GM13976 (cell line): ENCODE results near the gene F10.

Source experiments
- DNase-seq: peaks from one replicate; pipeline ENCODE4 v3.0.0; 2012; ENCODE audit warnings: low spot score
- in situ Hi-C: fragments of 300-500 bp; cut with MboI; formaldehyde crosslinking; loops from one replicate; pipeline ENCODE4 v1.12.0; 2022; ENCODE audit warnings: low sequenced_read_pairs, mixed read lengths, inconsistent platforms; ENCODE audit not compliant: unreplicated experiment
- TF ChIP-seq, protein P1 (sequence below): IDR thresholded peaks from 2 replicates; pipeline ENCODE4 v1.5.1; 2012; ENCODE audit warnings: borderline replicate concordance, mild to moderate bottlenecking; ENCODE audit not compliant: insufficient read depth; ENCODE audit errors: extremely low read depth, missing control alignments, control extremely low read depth

The F10 gene

DNA sequence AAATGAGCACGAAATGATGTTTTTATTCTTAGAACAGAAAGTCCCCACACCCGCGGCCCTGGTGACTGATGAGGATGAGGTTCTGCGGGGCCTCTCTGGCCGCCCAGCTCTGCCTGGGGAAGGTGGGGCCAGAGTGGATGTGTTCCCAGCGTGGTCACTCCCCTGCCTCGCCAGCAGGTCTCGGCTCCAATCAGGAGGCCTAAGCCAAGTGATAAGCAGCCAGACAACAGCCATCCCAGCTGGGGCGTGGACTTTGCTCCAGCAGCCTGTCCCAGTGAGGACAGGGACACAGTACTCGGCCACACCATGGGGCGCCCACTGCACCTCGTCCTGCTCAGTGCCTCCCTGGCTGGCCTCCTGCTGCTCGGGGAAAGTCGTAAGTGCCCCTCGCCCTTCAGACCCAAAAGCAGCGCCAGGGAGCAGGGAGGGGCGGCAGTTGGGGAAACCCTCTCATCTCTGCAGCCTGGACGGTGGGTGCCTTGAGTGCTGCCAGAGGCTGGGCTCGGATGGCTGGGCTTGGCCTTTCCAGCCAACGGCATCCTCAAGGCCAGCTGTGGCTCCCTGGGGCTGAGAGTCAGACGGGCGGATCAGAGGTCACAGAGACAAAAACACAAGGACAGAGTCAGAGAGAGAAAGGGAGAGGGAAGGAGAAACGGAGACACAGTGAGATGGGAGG, at the start of gene F10:
TSS of gene F10 (plus strand) at position 250 of the 676 bp plus-strand sequence. CDS start at position 307, 57 bp downstream.
- DNase-seq: no peak
- TF ChIP-seq, protein P1, sequence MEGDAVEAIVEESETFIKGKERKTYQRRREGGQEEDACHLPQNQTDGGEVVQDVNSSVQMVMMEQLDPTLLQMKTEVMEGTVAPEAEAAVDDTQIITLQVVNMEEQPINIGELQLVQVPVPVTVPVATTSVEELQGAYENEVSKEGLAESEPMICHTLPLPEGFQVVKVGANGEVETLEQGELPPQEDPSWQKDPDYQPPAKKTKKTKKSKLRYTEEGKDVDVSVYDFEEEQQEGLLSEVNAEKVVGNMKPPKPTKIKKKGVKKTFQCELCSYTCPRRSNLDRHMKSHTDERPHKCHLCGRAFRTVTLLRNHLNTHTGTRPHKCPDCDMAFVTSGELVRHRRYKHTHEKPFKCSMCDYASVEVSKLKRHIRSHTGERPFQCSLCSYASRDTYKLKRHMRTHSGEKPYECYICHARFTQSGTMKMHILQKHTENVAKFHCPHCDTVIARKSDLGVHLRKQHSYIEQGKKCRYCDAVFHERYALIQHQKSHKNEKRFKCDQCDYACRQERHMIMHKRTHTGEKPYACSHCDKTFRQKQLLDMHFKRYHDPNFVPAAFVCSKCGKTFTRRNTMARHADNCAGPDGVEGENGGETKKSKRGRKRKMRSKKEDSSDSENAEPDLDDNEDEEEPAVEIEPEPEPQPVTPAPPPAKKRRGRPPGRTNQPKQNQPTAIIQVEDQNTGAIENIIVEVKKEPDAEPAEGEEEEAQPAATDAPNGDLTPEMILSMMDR: no peak
- in situ Hi-C loops: no loop called here

DNA sequence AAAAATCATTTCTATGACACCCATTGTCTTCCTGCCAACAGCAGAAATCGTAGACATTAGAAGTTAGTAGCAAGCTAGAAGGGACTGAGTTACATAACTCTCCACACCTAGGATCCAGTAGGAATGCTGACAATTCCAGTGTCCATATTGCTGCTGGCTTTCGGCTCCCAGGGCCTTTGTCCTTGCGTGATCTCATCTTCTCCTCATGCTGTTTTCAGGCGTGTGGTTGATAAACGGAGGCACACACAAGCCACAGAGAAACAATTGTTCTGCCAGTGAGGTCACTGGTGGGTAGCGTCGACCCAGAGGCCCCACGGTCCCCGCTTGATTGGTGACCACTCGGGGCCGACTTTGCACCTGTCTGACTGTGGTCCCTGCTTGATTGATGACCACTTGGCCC, 48.7 kb upstream of the F10 start:
- TF ChIP-seq, protein P1: no peak

DNA sequence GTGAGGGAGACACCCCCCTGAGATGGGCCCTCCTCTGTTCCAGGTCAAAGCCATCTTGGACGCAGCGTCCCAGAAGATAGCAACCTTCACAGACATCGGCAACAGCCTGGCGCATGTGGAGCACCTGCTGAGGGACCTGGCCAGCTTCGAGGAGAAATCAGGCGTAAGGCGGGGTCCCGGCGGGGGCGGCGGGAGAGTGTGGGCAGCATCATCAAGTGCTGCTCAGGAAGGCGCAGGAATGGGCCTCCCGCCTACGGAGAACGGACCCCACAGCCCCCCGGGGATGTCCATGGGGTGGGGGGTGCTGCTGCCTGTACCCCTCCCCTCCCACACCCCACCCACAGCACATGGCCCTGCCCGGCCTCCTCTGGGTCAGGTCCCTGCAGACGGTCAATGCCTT, 48.2 kb upstream of the F10 start:
- TF ChIP-seq, protein P1: no peak
- no peak for DNase-seq
- in situ Hi-C loops: no loop called here

More for the DNA sequence above, 48.7 kb upstream of the F10 start:
- no peak for DNase-seq
- in situ Hi-C loops: no loop called here

DNA sequence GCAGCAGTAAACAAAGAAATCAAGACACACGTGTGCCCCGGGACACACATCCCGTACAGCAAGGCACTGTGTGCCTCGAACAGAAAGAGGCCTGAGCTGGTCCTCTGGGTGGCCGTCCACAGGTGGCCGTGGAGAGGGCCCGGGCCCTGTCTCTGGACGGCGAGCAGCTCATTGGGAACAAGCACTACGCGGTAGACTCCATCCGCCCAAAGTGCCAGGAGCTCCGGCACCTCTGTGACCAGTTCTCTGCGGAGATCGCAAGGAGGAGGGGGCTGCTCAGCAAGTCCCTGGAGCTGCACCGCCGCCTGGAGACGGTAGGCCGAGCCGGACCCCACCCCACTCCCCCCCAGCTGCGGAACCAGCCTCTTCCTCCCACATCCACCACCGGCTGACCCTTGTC, 47.7 kb upstream of the F10 start:
- in situ Hi-C loops: no loop called here
- DNase-seq: no peak
- TF ChIP-seq, protein P1: no peak

DNA sequence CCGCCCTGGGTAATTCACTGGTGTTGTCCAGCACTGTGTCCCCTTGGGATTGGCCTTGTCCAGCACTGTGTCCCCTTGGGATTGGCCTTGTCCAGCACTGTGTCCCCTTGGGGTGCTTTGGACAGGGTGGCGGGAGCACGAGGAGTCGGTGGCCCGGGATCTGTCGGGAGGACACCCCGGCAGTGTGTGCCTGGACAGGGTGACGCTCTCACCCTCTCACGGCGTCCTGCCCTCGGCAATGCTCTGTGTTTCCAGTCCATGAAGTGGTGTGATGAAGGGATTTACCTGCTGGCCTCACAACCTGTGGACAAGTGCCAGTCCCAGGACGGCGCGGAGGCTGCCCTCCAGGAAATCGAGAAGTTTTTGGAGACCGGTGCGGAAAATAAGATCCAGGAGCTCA, 46.9 kb upstream of the F10 start:
- in situ Hi-C loops: no loop called here
- no peak for DNase-seq

DNA sequence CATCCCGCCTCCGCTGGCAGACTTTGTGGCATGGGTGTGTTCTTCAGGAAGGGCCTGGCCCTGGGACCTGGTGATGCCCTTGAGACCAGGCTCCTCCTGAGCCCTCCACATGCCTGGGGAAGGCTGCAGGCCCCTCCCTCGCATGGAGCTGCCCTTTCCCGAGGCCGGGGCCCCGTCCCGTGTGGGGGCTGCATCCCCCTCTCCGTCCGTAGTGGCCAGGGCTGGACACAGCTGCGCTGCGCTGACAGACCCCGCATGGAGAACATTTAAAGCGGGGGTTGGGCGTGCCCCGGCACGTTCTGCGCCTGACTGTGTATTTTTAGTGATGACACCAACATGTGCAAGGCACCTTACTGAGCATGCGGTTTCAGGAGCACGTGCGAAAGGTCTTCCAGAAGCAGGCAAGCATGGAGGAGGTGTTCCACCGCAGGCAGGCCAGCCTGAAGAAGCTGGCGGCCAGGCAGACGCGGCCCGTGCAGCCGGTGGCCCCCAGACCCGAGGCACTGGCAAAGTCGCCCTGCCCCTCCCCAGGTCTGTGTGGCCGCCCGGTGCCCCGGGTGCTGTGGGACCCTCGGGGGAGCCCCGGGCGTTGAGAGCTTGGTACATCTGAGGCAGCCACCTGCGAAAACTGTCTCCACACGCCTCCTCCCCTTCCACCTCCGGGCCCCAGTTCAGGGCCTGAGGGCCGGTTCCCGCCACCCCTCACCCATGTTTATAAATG, 45.8 kb upstream of the F10 start:
- TF ChIP-seq, protein P1: no peak
- no peak for DNase-seq
- in situ Hi-C loops: no loop called here

More for the DNA sequence above, 46.9 kb upstream of the F10 start:
- TF ChIP-seq, protein P1: no peak

DNA sequence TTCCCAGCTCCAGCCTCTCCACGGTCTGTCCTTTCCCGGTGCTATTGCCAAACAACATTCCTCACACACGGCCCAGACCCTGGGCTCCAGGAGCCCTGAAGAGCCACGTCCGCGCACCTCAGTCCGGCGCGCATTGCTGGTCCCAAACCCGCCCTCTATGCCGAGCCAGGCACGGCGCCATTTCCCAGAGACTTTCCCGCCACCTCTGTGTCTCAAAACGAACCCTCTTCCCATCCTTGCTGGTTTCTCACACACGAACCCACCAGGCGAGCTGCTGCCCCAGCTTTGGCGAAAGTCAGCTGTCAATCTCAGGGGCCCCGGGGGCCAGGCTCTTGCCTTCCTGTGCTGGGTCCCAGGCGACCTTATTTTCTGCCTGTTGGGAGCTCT, 45.0 kb upstream of the F10 start:
- in situ Hi-C loops: no loop called here
- DNase-seq: no peak
- TF ChIP-seq, protein P1: no peak
